MCF 10A (cell line): ENCODE data around the gene PWP2. TPM values are rescaled to one million over a fixed set of nuclear protein-coding genes. Genes with fewer than 3 reads are reported as not detected.
"Not testable (repeated sequence)": the region's sequence is repeated elsewhere in the genome, so short reads cannot be mapped to it uniquely, and the experiment has no call there.

Source experiments
- BruUV-seq: library from RNA; stranded (reverse); fragments of 400-500 nt; replicated peaks from 2 replicates; lab custom pipeline; 2021; lab: Mats Ljungman, UMichigan
- CTCF ChIA-PET: fragments of 300-600 bp; sonication (Branson Sonifier 250); formaldehyde crosslinking; extraction: SDS; loops from one replicate; lab custom pipeline; 2021; ENCODE audit warnings: antibody characterized with exemption, inconsistent platforms; lab: Yijun Ruan, JAX
- POLR2A ChIA-PET: fragments of 300-600, 350-650 bp; sonication (Branson Sonifier 250); formaldehyde crosslinking; extraction: SDS; loops from one replicate; lab custom pipeline; 2020; ENCODE audit warnings: antibody characterized with exemption, inconsistent platforms; lab: Yijun Ruan, JAX
- DNase-seq: peaks from one replicate; pipeline ENCODE4 v3.0.0-alpha.2; 2018; ENCODE audit not compliant: unreplicated experiment
- H3K27ac Mint-ChIP-seq: one replicate; pipeline ENCODE4 v1.8.0; 2022; ENCODE audit warnings: mild to moderate bottlenecking, low read depth, mixed read lengths; ENCODE audit not compliant: unreplicated experiment
- H3K27me3 Mint-ChIP-seq: one replicate; pipeline ENCODE4 v1.8.0; 2022; ENCODE audit warnings: mixed read lengths; ENCODE audit not compliant: insufficient read depth, unreplicated experiment
- H3K36me3 Mint-ChIP-seq: one replicate; pipeline ENCODE4 v1.8.0; 2022; ENCODE audit warnings: mild to moderate bottlenecking, moderate library complexity, mixed read lengths; ENCODE audit not compliant: insufficient read depth, unreplicated experiment
- H3K4me1 Mint-ChIP-seq: one replicate; pipeline ENCODE4 v1.8.0; 2022; ENCODE audit warnings: mixed read lengths; ENCODE audit not compliant: insufficient read depth, unreplicated experiment
- H3K4me3 Mint-ChIP-seq: one replicate; pipeline ENCODE4 v1.8.0; 2022; ENCODE audit warnings: mild to moderate bottlenecking, moderate library complexity, mixed read lengths; ENCODE audit not compliant: unreplicated experiment
- H3K9me3 Mint-ChIP-seq: one replicate; pipeline ENCODE4 v1.8.0; 2022; ENCODE audit warnings: mixed read lengths; ENCODE audit not compliant: unreplicated experiment
- intact Hi-C: fragments of 100-400 bp; cut with micrococcal nuclease; formaldehyde crosslinking; loops from 2 replicates; pipeline ENCODE4 v1.14.1; 2022
- total RNA-seq: library from RNA; stranded (reverse); gene quantifications from 2 replicates; pipeline ENCODE4 v1.2.3, GENCODE V29; 2022
- TF ChIP-seq, protein P1 (sequence below): fragments of 200-600 bp; IDR thresholded peaks from one replicate; pipeline ENCODE4 v1.8.0; 2022; ENCODE audit warnings: antibody characterized with exemption, mild to moderate bottlenecking; ENCODE audit not compliant: unreplicated experiment

The PWP2 gene
- total RNA-seq, 1 experiment from 2014 or later: 16.5 TPM

DNA sequence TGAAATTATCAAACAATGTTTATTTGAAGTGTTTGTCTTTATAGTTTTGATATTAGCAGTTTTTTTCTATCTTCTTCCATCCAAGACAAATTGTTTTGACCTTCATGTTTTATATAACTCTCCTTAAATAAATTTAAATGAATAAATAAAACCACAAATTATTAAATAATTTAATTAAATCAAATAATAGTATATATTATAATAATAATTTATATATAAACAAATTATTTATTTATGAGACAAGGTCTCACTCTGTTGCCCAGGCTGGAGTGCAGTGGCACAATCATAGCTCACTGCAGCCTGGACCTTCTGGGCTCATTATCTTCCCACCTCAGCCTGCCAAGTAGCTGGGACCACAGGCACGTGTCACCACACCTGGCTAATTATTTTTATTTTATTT is 12.4 kb upstream of the PWP2 start:
- peaks cover 28% of the 10 kb centered on the region for H3K36me3 Mint-ChIP-seq
- intact Hi-C loops: no loop called here
- no peaks in the 10 kb centered on the region for H3K9me3 Mint-ChIP-seq
- CTCF ChIA-PET: no interaction called here
- H3K27me3 Mint-ChIP-seq: no peaks in the 10 kb centered on the region
- BruUV-seq: no TSS peak
- DNase-seq: no peak
- POLR2A ChIA-PET: interaction anchor here (1.6 kb wide), 1 partner anchor 82 kb away, joined by 4 read pairs; the partner anchor contains the start of gene TRAPPC10
- no peaks in the 10 kb centered on the region for H3K4me1 Mint-ChIP-seq
- no peak overlapping the region for H3K27ac Mint-ChIP-seq
- H3K4me3 Mint-ChIP-seq: no peak overlapping the region
- TF ChIP-seq, protein P1, sequence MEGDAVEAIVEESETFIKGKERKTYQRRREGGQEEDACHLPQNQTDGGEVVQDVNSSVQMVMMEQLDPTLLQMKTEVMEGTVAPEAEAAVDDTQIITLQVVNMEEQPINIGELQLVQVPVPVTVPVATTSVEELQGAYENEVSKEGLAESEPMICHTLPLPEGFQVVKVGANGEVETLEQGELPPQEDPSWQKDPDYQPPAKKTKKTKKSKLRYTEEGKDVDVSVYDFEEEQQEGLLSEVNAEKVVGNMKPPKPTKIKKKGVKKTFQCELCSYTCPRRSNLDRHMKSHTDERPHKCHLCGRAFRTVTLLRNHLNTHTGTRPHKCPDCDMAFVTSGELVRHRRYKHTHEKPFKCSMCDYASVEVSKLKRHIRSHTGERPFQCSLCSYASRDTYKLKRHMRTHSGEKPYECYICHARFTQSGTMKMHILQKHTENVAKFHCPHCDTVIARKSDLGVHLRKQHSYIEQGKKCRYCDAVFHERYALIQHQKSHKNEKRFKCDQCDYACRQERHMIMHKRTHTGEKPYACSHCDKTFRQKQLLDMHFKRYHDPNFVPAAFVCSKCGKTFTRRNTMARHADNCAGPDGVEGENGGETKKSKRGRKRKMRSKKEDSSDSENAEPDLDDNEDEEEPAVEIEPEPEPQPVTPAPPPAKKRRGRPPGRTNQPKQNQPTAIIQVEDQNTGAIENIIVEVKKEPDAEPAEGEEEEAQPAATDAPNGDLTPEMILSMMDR: no peak

DNA sequence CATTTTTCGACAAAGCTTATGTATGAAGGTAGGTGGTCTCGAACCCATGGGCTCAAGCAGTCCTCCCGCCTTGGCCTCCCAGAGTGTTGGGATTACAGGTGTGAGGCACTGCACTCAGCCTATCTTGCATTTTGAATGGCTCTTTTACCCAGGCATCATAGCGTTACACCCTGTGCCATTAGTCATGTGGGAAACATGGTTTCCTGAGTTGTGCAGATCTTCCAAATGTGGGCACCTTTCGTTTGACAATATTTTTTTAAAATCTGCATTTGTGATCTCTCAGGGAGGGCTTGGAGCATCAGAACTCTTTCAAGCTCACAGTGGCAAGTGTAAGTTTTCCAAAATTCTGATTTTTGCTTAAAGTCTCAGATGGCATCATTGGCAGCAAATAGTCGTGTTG is 8.7 kb upstream of the PWP2 start:
- H3K36me3 Mint-ChIP-seq, BruUV-seq, CTCF ChIA-PET, POLR2A ChIA-PET, H3K27ac Mint-ChIP-seq, H3K4me1 Mint-ChIP-seq, H3K4me3 Mint-ChIP-seq, intact Hi-C loops, H3K9me3 Mint-ChIP-seq, H3K27me3 Mint-ChIP-seq, DNase-seq: not testable (repeated sequence)

DNA sequence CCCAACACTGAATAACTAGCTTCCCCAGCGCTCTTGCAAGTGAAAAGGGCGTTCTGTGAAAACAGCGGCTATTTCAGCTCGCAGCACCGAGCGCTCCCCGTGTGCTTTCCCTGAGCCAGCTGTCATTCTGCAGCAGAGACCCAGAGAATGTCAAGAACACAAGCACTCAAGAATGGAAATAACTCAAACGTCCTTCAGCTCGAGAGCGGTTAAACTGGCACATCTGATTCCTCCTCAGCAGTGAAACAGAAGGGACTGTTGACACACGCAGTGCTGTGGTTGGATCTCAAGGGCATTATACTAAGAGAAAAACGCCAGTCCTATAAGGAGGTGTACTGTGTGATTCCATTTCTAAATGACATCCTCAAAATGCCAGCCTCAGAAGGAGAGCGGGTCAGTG is 8.2 kb upstream of the PWP2 start:
- CTCF ChIA-PET, BruUV-seq, POLR2A ChIA-PET, intact Hi-C loops, DNase-seq, H3K9me3 Mint-ChIP-seq, H3K27me3 Mint-ChIP-seq, H3K36me3 Mint-ChIP-seq, H3K4me1 Mint-ChIP-seq, H3K27ac Mint-ChIP-seq, H3K4me3 Mint-ChIP-seq: not testable (repeated sequence)

DNA sequence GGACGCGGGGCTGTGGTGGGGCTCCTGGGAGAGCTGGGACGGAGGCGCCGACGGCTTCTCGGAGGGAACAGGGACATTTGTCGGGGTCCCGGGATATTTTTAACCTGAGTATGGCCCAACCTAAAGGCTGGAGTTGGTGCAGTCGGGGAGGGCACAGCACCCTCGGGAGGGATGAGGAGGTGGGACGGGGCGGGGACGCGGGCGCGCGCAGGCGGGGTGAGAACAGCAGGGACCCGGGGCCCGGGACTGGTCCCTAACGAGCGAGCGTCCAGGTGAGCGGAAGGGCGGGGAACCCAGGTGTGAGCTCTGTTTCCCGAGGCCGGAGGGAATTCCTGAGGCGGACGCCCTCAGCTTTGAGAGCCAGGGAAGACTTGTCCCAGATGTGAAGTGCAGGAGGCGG is 390 bp downstream of the PWP2 start:
- intact Hi-C loops, H3K9me3 Mint-ChIP-seq, BruUV-seq, H3K36me3 Mint-ChIP-seq, H3K27me3 Mint-ChIP-seq, POLR2A ChIA-PET, DNase-seq, H3K27ac Mint-ChIP-seq, CTCF ChIA-PET, H3K4me1 Mint-ChIP-seq: not testable (repeated sequence)
- peak overlapping the region; percentile 41 for H3K4me3 Mint-ChIP-seq

DNA sequence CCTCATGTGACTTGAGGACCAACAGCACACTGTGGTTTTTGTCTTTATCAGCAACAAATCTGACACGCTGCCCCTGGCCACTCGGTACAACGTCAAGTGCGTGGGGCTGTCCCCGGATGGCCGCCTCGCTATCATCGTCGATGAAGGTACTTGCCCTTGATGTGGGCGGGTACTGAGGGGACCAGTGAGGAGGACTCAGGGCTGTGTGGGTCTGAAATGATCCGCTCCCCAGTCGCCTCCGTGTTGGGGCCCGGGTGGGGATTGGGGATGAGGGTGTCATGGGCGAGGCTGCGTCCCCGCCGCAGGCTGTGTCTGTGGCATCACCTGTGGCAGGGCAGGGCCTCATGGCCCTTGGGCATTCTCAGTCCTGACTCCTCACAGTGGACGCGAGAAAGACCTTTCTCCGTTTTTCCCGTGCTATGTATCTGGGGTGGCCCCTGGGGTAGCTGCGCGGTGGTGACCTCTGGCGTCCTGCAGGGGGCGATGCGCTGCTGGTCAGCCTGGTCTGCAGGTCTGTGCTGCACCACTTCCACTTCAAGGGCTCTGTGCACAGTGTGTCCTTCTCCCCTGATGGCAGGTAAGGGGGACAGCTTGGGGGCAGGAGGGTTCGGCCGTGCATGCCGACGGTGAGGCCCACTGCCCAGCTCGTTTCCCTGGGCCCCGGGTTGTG is 6.6 kb downstream of the PWP2 start:
- BruUV-seq, DNase-seq, POLR2A ChIA-PET, H3K36me3 Mint-ChIP-seq, H3K4me1 Mint-ChIP-seq, CTCF ChIA-PET, H3K27ac Mint-ChIP-seq, H3K9me3 Mint-ChIP-seq, H3K27me3 Mint-ChIP-seq, intact Hi-C loops, H3K4me3 Mint-ChIP-seq: not testable (repeated sequence)
- TF ChIP-seq, protein P1: peak; percentile 6

DNA sequence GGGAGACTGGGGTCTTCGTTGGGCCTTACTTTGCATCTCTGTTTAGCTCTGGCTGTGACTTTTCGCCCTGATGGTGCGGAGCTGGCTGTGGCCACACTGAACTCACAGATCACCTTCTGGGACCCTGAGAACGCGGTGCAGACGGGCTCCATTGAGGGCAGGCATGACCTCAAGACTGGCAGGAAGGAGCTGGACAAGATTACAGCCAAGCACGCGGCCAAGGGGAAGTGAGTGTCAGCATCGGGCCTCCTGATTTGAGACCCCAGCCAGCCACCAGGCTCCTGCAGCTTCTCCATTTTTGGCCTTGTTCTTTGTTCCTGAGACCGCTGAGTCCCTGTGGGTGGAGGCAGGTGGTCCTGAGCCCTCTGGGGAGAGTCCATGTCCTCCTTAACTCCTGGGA is 14.9 kb downstream of the PWP2 start:
- intact Hi-C loops, CTCF ChIA-PET: not testable (repeated sequence)

DNA sequence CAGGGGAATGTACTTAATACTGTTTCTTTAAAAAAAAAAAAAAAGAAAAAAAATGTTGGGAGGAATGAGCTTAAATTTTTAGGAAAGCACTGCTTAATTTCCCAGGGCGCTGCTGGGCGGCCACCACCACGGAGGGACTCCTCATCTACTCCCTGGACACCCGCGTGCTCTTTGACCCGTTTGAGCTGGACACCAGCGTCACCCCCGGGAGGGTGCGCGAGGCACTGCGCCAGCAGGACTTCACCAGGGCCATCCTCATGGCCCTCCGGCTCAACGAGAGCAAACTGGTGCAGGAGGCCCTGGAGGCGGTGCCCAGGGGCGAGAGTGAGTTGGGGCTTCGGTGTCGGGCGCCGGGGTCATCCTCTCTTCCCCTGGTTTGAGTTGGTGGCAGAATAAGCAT is 20.6 kb downstream of the PWP2 start:
- intact Hi-C loops, H3K9me3 Mint-ChIP-seq, H3K4me1 Mint-ChIP-seq, POLR2A ChIA-PET, BruUV-seq, H3K36me3 Mint-ChIP-seq, H3K27me3 Mint-ChIP-seq, H3K27ac Mint-ChIP-seq, H3K4me3 Mint-ChIP-seq, DNase-seq, CTCF ChIA-PET: not testable (repeated sequence)

More for the DNA sequence above, 14.9 kb downstream of the PWP2 start:
- H3K9me3 Mint-ChIP-seq, DNase-seq, H3K36me3 Mint-ChIP-seq, H3K27me3 Mint-ChIP-seq, H3K4me1 Mint-ChIP-seq, BruUV-seq, H3K4me3 Mint-ChIP-seq, POLR2A ChIA-PET, H3K27ac Mint-ChIP-seq: not testable (repeated sequence)

DNA sequence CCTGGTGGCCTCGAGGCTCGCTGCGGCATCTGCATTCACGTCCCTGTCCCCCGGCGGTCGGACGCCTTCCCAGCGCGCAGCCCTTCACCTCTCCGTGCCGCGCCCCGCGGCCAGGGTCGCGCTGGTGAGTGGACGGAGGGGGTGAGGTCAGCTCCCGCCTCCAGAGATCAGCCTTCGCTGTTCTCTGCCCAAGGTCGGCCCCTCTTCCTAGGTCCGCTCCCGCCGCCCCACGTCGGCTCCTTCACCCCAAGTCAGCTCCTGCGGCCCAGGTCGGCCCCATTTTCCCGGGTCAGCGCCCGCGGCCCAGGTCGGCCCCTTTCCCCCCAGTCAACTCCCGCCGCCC is 26.5 kb downstream of the PWP2 start:
- CTCF ChIA-PET, H3K27ac Mint-ChIP-seq, H3K4me1 Mint-ChIP-seq, DNase-seq, BruUV-seq, H3K4me3 Mint-ChIP-seq, POLR2A ChIA-PET, H3K36me3 Mint-ChIP-seq, H3K27me3 Mint-ChIP-seq, intact Hi-C loops, H3K9me3 Mint-ChIP-seq: not testable (repeated sequence)
